ENCODE measurements around the gene EIF5.
"Not testable (repeated sequence)": the region's sequence is repeated elsewhere in the genome, so short reads cannot be mapped to it uniquely, and the experiment has no call there.

Gene EIF5

DNA sequence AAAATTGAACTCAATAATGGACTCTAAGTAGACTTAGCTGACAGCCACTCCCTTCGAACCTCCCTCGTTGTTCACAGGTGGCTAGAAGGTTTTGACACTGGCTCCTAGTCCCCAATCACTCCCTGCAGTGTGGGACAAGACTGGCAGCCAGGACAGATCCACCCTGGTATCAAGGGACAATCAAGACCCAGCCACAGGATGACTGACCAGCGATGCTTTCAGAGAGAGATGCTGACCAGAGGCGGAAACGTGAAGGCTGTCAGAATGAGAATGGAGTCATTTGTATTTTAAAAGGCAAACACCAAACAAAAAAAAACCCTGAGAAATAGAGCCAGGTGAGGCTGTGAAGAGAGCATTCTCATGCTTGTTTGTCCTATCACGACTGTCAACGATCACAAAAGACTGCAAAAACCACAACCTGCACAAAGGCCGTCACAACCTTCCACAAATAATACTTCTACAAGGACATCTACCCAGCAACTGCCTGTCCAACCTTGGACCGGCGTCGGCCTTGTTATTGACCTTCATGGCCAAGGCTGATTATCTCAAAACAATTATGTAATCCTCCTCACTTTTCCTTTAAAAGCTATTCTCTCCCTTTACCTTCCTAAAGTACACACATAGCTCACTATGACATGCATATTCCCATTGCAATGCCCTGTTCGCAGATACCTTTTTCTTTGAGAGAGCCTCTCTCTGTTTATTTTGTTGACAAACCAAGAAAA lies 13.2 kb downstream of the EIF5 start:
- POLR2A ChIA-PET = interaction anchor here (0.9 to 2.5 kb wide), 2 partner anchors 11 to 13 kb away, joined by 3 to 11 read pairs; partner anchors contain the start of gene EIF5
- H3K4me3 ChIP-seq (ENCODE audit: low read depth, low read length) = no peak overlapping the region
- TF ChIP-seq, protein P1, sequence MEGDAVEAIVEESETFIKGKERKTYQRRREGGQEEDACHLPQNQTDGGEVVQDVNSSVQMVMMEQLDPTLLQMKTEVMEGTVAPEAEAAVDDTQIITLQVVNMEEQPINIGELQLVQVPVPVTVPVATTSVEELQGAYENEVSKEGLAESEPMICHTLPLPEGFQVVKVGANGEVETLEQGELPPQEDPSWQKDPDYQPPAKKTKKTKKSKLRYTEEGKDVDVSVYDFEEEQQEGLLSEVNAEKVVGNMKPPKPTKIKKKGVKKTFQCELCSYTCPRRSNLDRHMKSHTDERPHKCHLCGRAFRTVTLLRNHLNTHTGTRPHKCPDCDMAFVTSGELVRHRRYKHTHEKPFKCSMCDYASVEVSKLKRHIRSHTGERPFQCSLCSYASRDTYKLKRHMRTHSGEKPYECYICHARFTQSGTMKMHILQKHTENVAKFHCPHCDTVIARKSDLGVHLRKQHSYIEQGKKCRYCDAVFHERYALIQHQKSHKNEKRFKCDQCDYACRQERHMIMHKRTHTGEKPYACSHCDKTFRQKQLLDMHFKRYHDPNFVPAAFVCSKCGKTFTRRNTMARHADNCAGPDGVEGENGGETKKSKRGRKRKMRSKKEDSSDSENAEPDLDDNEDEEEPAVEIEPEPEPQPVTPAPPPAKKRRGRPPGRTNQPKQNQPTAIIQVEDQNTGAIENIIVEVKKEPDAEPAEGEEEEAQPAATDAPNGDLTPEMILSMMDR (IDR thresholded peaks at IDR 0.05; ENCODE audit: insufficient read depth, low read length, missing control alignments) = no peak
- DNase-seq (ENCODE audit: low read depth, low spot score) = no peak
- CTCF ChIA-PET = interaction anchor here (0.6 to 1.2 kb wide), 3 partner anchors 12 to 46 kb away, joined by 3 to 5 read pairs (median 4); no protein-coding TSS in a partner anchor

DNA sequence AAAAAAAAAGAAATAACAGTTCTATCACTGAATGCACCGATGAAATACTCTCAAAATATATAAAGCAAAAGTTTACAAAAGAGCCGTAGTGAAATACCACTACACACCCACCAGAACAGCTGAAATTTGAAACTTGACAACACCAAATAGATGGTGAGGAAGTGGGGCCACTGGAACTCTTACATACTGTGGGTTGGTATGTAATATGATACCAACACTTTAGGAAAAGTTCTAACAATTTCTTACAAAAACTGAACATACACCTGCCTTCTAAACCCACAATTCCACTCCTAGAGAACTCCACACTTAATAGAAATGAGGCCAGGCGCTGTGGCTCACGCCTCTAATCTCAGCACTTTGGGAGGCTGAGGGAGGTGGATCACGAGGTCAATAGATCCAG lies 14.1 kb downstream of the EIF5 start:
- ChIA-PET CTCF (interaction anchor here (1.2 kb wide), 2 partner anchors 12 to 45 kb away, joined by 4 to 5 read pairs; no protein-coding TSS in a partner anchor), POLR2A (interaction anchor here (0.9 kb wide), 1 partner anchor 12 kb away, joined by 3 read pairs; no protein-coding TSS in a partner anchor)
- TF ChIP-seq, protein P1 (IDR thresholded peaks at IDR 0.05; ENCODE audit: insufficient read depth, low read length, missing control alignments) = no peak
- no peak overlapping the region for H3K4me3 ChIP-seq (ENCODE audit: low read depth, low read length)
- no peak for DNase-seq (ENCODE audit: low read depth, low spot score)

DNA sequence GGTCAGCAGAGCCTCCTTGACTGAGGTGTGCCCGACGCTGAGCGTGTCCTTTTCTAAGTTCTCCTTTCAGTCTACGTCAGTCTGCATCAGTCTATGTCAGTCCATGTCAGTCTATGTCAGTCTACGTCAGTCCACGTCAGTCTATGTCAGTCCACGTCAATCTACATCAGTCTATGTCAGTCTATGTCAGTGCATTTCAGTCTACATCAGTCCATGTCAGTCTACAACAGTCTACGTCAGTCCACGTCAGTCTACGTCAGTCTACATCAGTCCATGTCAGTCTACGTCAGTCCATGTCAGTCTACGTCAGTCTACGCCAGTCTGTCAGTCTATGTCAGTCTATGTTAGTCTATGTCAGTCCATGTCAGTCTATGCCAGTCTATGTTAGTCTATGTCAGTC lies 15.9 kb downstream of the EIF5 start:
- CTCF ChIA-PET = no interaction called here
- POLR2A ChIA-PET = no interaction called here

DNA sequence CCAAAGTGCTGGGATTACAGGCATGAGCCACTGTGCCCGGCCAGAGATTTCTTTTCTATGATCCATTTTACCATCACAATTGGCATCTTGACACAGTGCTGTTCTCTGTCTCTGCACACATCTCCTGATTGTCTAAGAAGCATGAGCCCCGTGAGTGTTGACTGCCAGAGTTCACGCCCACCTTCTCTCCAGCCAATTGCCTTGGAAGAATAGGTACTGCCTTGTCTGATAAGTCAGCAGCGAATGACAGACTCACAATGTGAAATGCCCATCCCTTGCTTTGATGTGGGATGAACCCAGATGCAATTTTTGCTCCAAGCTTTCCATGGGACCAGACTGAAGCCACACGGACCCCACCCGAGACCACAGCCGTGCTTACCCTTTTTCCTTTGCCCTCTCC lies 19.3 kb downstream of the EIF5 start:
- DNase-seq (ENCODE audit: low read depth, low spot score) = no peak
- POLR2A ChIA-PET = no interaction called here
- CTCF ChIA-PET = no interaction called here
- no peak overlapping the region for H3K4me3 ChIP-seq (ENCODE audit: low read depth, low read length)
- TF ChIP-seq, protein P1 (IDR thresholded peaks at IDR 0.05; ENCODE audit: insufficient read depth, low read length, missing control alignments) = no peak

More for the DNA sequence above, 15.9 kb downstream of the EIF5 start:
- H3K4me3 ChIP-seq (ENCODE audit: low read depth, low read length) = no peak overlapping the region
- DNase-seq (ENCODE audit: low read depth, low spot score) = no peak
- TF ChIP-seq, protein P1 (IDR thresholded peaks at IDR 0.05; ENCODE audit: insufficient read depth, low read length, missing control alignments) = no peak

DNA sequence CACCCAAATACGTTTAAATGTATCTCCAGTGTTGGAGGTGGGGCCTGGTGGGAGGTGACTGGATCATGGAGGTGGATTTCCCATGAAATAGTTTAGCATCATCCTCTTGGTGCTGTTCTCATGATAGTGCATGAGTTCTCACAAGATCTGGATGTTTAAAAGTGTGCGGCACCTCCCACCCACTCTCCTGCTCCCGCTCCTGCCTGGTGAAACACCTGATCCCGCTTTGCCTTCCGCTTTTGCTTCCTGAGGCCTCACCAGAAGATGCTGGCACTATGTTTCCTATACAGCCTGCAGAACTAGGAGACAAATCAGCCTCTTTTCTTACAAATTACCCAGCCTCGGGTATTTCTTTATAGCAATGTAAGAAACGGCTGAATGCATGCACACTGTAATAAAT lies 20.1 kb downstream of the EIF5 start:
- CTCF ChIA-PET = interaction anchor here (0.6 to 1.3 kb wide), 3 partner anchors 9 to 15 kb away, joined by 3 to 6 read pairs (median 3); no protein-coding TSS in a partner anchor
- no peak overlapping the region for H3K4me3 ChIP-seq (ENCODE audit: low read depth, low read length)
- TF ChIP-seq, protein P1 (IDR thresholded peaks at IDR 0.05; ENCODE audit: insufficient read depth, low read length, missing control alignments) = no peak
- no peak for DNase-seq (ENCODE audit: low read depth, low spot score)
- POLR2A ChIA-PET = no interaction called here

DNA sequence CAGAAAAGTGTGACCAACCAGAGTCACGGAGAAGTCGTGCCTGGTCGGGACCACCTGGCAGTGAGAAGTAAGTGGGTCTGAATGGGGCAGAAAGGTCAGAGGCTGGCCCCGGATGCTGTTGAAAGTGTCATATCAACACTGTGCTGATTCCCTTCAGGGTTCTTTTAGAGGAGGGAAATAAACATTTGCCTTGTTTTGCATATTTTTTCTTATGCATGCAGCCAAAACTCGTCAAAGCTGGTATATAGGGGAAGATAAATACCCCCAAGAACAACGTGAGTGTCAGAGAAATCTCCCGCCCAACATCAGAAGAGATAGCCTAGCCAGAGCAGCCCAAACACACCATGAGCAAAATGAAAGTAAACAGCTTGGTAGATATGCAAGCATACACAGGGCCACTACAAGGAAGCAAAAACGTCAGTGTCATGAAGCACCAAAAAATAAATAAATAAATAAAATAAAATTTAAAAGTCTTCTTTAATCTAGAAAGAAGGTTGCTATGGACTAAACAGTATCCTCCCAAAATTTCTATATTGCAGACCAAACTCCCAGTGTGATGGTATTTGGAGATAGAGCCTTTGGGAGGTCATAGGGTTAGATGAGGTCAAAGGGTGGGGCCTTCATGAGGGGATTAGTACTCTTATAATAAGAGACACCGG lies 22.1 kb downstream of the EIF5 start:
- DNase-seq (ENCODE audit: low read depth, low spot score) = no peak
- no peak overlapping the region for H3K4me3 ChIP-seq (ENCODE audit: low read depth, low read length)
- TF ChIP-seq, protein P1 (IDR thresholded peaks at IDR 0.05; ENCODE audit: insufficient read depth, low read length, missing control alignments) = no peak
- ChIA-PET POLR2A (no interaction called here), CTCF (interaction anchor here (1.1 to 1.6 kb wide), 3 partner anchors 8 to 37 kb away, joined by 3 to 5 read pairs (median 4); no protein-coding TSS in a partner anchor)

DNA sequence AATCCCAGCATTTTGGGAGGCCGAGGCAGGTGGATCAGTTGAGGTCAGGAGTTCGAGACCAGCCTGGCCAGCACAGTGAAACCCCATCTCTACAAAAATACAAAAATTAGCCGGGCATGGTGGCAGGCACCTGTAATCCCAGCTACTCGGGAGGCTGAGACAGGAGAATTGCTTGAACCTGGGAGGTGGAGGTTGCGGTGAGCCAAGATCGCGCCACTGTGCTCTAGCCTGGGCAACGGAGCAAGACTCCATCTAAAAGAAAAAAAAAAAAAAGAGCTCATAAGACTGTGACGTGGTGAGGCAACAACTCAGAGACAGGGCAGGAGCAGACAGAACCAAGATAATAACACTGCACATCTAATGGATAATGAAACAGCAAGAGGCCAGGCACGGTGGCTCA lies 23.5 kb downstream of the EIF5 start:
- H3K4me3 ChIP-seq (ENCODE audit: low read depth, low read length); DNase-seq (ENCODE audit: low read depth, low spot score); POLR2A ChIA-PET: not testable (repeated sequence)
- CTCF ChIA-PET = interaction anchor here (0.8 to 2.0 kb wide), 7 partner anchors 10 to 283 kb away, joined by 3 to 15 read pairs (median 4); no protein-coding TSS in a partner anchor
